H9 (cell line): ENCODE measurements around the gene FJX1. TPM values are rescaled to one million over a fixed set of nuclear protein-coding genes. Genes with fewer than 3 reads are reported as not detected.

Experiments
- DNase-seq: peaks from one replicate; pipeline ENCODE4 v3.0.0-alpha.2; 2017
- H2AFZ ChIP-seq: one replicate; pipeline ENCODE4 v1.6.1; 2013; ENCODE audit warnings: mild to moderate bottlenecking, low read length, control low read depth, moderate library complexity
- H2AK5ac ChIP-seq: 2 replicates; pipeline ENCODE4 v1.6.1; 2013; ENCODE audit warnings: low read length, control low read depth, mixed read lengths; ENCODE audit not compliant: insufficient read length
- H2BK120ac ChIP-seq: one replicate; pipeline ENCODE4 v1.6.1; 2013; ENCODE audit warnings: low read depth, mild to moderate bottlenecking, low read length, control low read depth, inconsistent platforms; ENCODE audit not compliant: poor library complexity, severe bottlenecking
- H2BK12ac ChIP-seq: 2 replicates; pipeline ENCODE4 v1.6.1; 2013; ENCODE audit warnings: low read length, control low read depth, mixed read lengths, low read depth; ENCODE audit not compliant: insufficient read length
- H2BK15ac ChIP-seq: 2 replicates; pipeline ENCODE4 v1.6.1; 2013; ENCODE audit warnings: low read depth, low read length, control low read depth
- H2BK20ac ChIP-seq: one replicate; pipeline ENCODE4 v1.6.1; 2013; ENCODE audit warnings: low read depth, mild to moderate bottlenecking, low read length, control low read depth, inconsistent platforms; ENCODE audit not compliant: poor library complexity, severe bottlenecking
- H2BK5ac ChIP-seq: 2 replicates; pipeline ENCODE4 v1.6.1; 2013; ENCODE audit warnings: low read length, control low read depth, mixed read lengths; ENCODE audit not compliant: insufficient read length
- H3K14ac ChIP-seq: 2 replicates; pipeline ENCODE4 v1.6.1; 2013; ENCODE audit warnings: low read length, control low read depth; ENCODE audit not compliant: insufficient read depth
- H3K18ac ChIP-seq: 2 replicates; pipeline ENCODE4 v1.6.1; 2013; ENCODE audit warnings: low read depth, mild to moderate bottlenecking, mixed read lengths, low read length, control low read depth; ENCODE audit not compliant: insufficient read length
- H3K23ac ChIP-seq: 2 replicates; pipeline ENCODE4 v1.6.1; 2013; ENCODE audit warnings: low read length, control low read depth, mixed read lengths, low read depth; ENCODE audit not compliant: insufficient read length
- H3K23me2 ChIP-seq: 2 replicates; pipeline ENCODE4 v1.6.1; 2013; ENCODE audit warnings: low read depth, mild to moderate bottlenecking, mixed read lengths, low read length, control low read depth; ENCODE audit not compliant: insufficient read length, poor library complexity, severe bottlenecking
- H3K27ac ChIP-seq: 2 replicates; pipeline ENCODE4 v1.5.1; 2013; ENCODE audit warnings: low read length, control low read depth, mixed read lengths, low read depth; ENCODE audit not compliant: insufficient read length
- H3K27me3 ChIP-seq: 2 replicates; pipeline ENCODE4 v1.6.1; 2013; ENCODE audit warnings: low read length, control low read depth, inconsistent platforms; ENCODE audit not compliant: insufficient read depth
- H3K4ac ChIP-seq: 2 replicates; pipeline ENCODE4 v1.6.1; 2013; ENCODE audit warnings: low read depth, mild to moderate bottlenecking, control low read depth, inconsistent platforms, low read length, moderate library complexity
- H3K4me1 ChIP-seq: 2 replicates; pipeline ENCODE4 v1.6.1; 2013; ENCODE audit warnings: low read length, control low read depth, inconsistent platforms; ENCODE audit not compliant: insufficient read depth
- H3K4me2 ChIP-seq: 2 replicates; pipeline ENCODE4 v1.6.1; 2013; ENCODE audit warnings: low read length, control low read depth, mixed read lengths; ENCODE audit not compliant: insufficient read length, insufficient read depth
- H3K56ac ChIP-seq: 2 replicates; pipeline ENCODE4 v1.6.1; 2013; ENCODE audit warnings: low read depth, mild to moderate bottlenecking, mixed read lengths, low read length, control low read depth; ENCODE audit not compliant: insufficient read length
- H3K79me1 ChIP-seq: 2 replicates; pipeline ENCODE4 v1.6.1; 2013; ENCODE audit warnings: low read depth, mild to moderate bottlenecking, moderate library complexity, low read length, control low read depth, inconsistent platforms; ENCODE audit not compliant: insufficient read depth, poor library complexity, severe bottlenecking
- H3K79me2 ChIP-seq: 2 replicates; pipeline ENCODE4 v1.6.1; 2013; ENCODE audit warnings: low read length, control low read depth, inconsistent platforms; ENCODE audit not compliant: insufficient read depth
- H3K9ac ChIP-seq: 2 replicates; pipeline ENCODE4 v1.6.1; 2013; ENCODE audit warnings: low read length, control low read depth, mixed read lengths; ENCODE audit not compliant: insufficient read length; ENCODE audit errors: extremely low read depth
- H3K9me3 ChIP-seq: one replicate; pipeline ENCODE4 v1.6.1; 2013; ENCODE audit warnings: low read depth, low read length, inconsistent platforms; ENCODE audit not compliant: control insufficient read depth
- H3T11ph ChIP-seq: one replicate; pipeline ENCODE4 v1.6.1; 2013; ENCODE audit warnings: mild to moderate bottlenecking, low read length, control low read depth, inconsistent platforms
- H4K20me1 ChIP-seq: one replicate; pipeline ENCODE4 v1.6.1; 2013; ENCODE audit not compliant: control insufficient read depth, insufficient read length, insufficient read depth
- H4K5ac ChIP-seq: 2 replicates; pipeline ENCODE4 v1.6.1; 2013; ENCODE audit warnings: low read depth, mild to moderate bottlenecking, mixed read lengths, low read length, control low read depth; ENCODE audit not compliant: insufficient read length
- H4K8ac ChIP-seq: replicated peaks from 2 replicates; pipeline ENCODE4 v1.6.1; 2013; ENCODE audit warnings: low read length, control low read depth, mixed read lengths, low read depth; ENCODE audit not compliant: insufficient read length
- H4K91ac ChIP-seq: 2 replicates; pipeline ENCODE4 v1.6.1; 2013; ENCODE audit warnings: low read depth, mild to moderate bottlenecking, moderate library complexity, mixed read lengths, low read length, control low read depth; ENCODE audit not compliant: insufficient read length
- H3K27ac Mint-ChIP-seq, 3 experiments: 2 replicates in 2 of 3; 3 replicates in 1 of 3; pipeline ENCODE4 v1.8.0; 2020 to 2021; ENCODE audit warnings: mixed read lengths in 3 of 3, mild to moderate bottlenecking in 1 of 3, moderate library complexity in 1 of 3
- H3K27me3 Mint-ChIP-seq: 2 replicates; pipeline ENCODE4 v1.8.0; 2021; ENCODE audit warnings: low read depth, mild to moderate bottlenecking, moderate library complexity, mixed read lengths
- H3K36me3 Mint-ChIP-seq, 3 experiments: 2 replicates in 2 of 3; 3 replicates in 1 of 3; pipeline ENCODE4 v1.8.0; 2020 to 2021; ENCODE audit warnings: low read depth in 3 of 3, mixed read lengths in 3 of 3; ENCODE audit not compliant: insufficient read depth in 1 of 3
- H3K4me1 Mint-ChIP-seq, 2 experiments: 2 replicates each; pipeline ENCODE4 v1.8.0; 2020; ENCODE audit warnings: mixed read lengths in 2 of 2
- H3K4me3 Mint-ChIP-seq, 2 experiments: 2 replicates in 1 of 2; 3 replicates in 1 of 2; pipeline ENCODE4 v1.8.0; 2020 to 2021; ENCODE audit warnings: mild to moderate bottlenecking in 2 of 2, mixed read lengths in 2 of 2, moderate library complexity in 1 of 2
- H3K9me3 Mint-ChIP-seq, 2 experiments: 2 replicates in 1 of 2; 3 replicates in 1 of 2; pipeline ENCODE4 v1.8.0; 2020; ENCODE audit warnings: mild to moderate bottlenecking in 2 of 2, mixed read lengths in 2 of 2, moderate library complexity in 1 of 2
- CTCF ChIP-seq: fragments of 200-600 bp; sonication (generic); conservative IDR thresholded peaks from 3 replicates; pipeline ENCODE4 v1.8.0; 2021; ENCODE audit warnings: antibody characterized with exemption, mild to moderate bottlenecking
- WGBS: extraction: QIAGEN DNeasy Blood & Tissue Kit; methylation state at CpG from one replicate; pipeline ENCODE4 v1.1.7; 2013; ENCODE audit warnings: missing lambda C conversion rate, low lambda C conversion rate, mixed read lengths; ENCODE audit not compliant: insufficient read length; ENCODE audit errors: extremely low coverage; 5-methylcytosine and 5-hydroxymethylcytosine counted together
- total RNA-seq: library from RNA; stranded (reverse); gene quantifications from 2 replicates; pipeline ENCODE4 v1.2.1, GENCODE V29; 2021

The FJX1 gene
- total RNA-seq, 1 experiment from 2014 or later = 11.5 TPM

GRCh38 chr11:35655254-35655653 lies 37.0 kb downstream of the FJX1 start:
- no peak overlapping the region for H3K23ac ChIP-seq
- no peaks in the 10 kb centered on the region for H3K79me1 ChIP-seq
- H4K20me1 ChIP-seq = no peaks in the 10 kb centered on the region
- H4K8ac ChIP-seq = no peak overlapping the region
- DNase-seq = no peak
- H3K27me3 ChIP-seq = no peaks in the 10 kb centered on the region; the same call in 1 of the 2 replicates
- no peak overlapping the region for H2BK15ac ChIP-seq
- H3K36me3 Mint-ChIP-seq = no peaks in the 10 kb centered on the region
- H3K27me3 Mint-ChIP-seq = peaks cover 98% of the 10 kb centered on the region
- no peak overlapping the region for H3T11ph ChIP-seq
- H3K4me3 Mint-ChIP-seq = peak overlapping the region in 1 of 2 experiments; percentile 4; a peak in 1 of 5 replicates
- WGBS = no CpG with 5 or more reads among the region's 1 CpG
- H3K27ac ChIP-seq = no peak overlapping the region
- H2AK5ac ChIP-seq = no peak overlapping the region
- no peak overlapping the region for H2BK5ac ChIP-seq
- no peaks in the 10 kb centered on the region for H3K9me3 Mint-ChIP-seq
- H4K5ac ChIP-seq = no peak overlapping the region
- no peak for TF ChIP-seq CTCF
- no peak overlapping the region for H3K4me2 ChIP-seq
- H2BK12ac ChIP-seq = no peak overlapping the region
- no peak overlapping the region for H2BK120ac ChIP-seq
- H3K23me2 ChIP-seq = no peaks in the 10 kb centered on the region
- peaks cover 18 to 24% of the 10 kb centered on the region in 2 experiments for H3K4me1 Mint-ChIP-seq
- H3K79me2 ChIP-seq = no peaks in the 10 kb centered on the region
- no peak overlapping the region for H4K91ac ChIP-seq
- no peak overlapping the region for H3K9ac ChIP-seq
- H3K56ac ChIP-seq = no peak overlapping the region
- H3K4ac ChIP-seq = no peak overlapping the region
- H3K14ac ChIP-seq = no peak overlapping the region
- H3K4me1 ChIP-seq = peaks cover 3% of the 10 kb centered on the region; the same call in 1 of the 2 replicates
- H2AFZ ChIP-seq = no peak overlapping the region
- H3K9me3 ChIP-seq = no peaks in the 10 kb centered on the region
- no peak overlapping the region for H2BK20ac ChIP-seq
- H3K18ac ChIP-seq = no peak overlapping the region
- H3K27ac Mint-ChIP-seq = no peak overlapping the region
